ENCODE results near the gene AOC3.

- TF ChIP-seq ATF3 (IDR thresholded peaks at IDR 0.05): no peak
- TF ChIP-seq HNF4A (conservative IDR thresholded peaks at IDR 0.05): no peak
- TF ChIP-seq MAX (IDR thresholded peaks at IDR 0.05): no peak
- no peak for TF ChIP-seq YY1 (IDR thresholded peaks at IDR 0.05)
- no peak for TF ChIP-seq CTCF (IDR thresholded peaks at IDR 0.05; ENCODE audit: low read depth, low read length, missing input control)
- TF ChIP-seq GABPA (IDR thresholded peaks at IDR 0.05 in 1 of 2, conservative IDR thresholded peaks at IDR 0.05 in 1 of 2): no peak
- no peak for TF ChIP-seq ZBTB33 (IDR thresholded peaks at IDR 0.05)
- TF ChIP-seq EGR1 (IDR thresholded peaks at IDR 0.05; ENCODE audit: low read depth in 2 of 2): no peak
- no peak for TF ChIP-seq TAF1 (conservative IDR thresholded peaks at IDR 0.05)
Measured at GRCh38 chr17:42830971-42831370, 20.0 kb upstream of the AOC3 start.

All from liver (tissue), 3 donors.